NCI-H2107 treated with DMSO at 0.1 percent for 48 hours (cell line): ENCODE measurements around the gene PRIMPOL.
"Not testable (repeated sequence)": the region's sequence is repeated elsewhere in the genome, so short reads cannot be mapped to it uniquely, and the experiment has no call there.

Experiments
- DNase-seq: peaks from one replicate; lab custom pipeline; 2025; ENCODE audit not compliant: unreplicated experiment; lab: John Stamatoyannopoulos, UW

The PRIMPOL gene

GRCh38 chr4:184636144-184636543 lies 13.4 kb upstream of the PRIMPOL start:
- no peak for DNase-seq

GRCh38 chr4:184636897-184637296 lies 12.6 kb upstream of the PRIMPOL start:
- DNase-seq = no peak

- DNase-seq = no peak
Observed at GRCh38 chr4:184641022-184641421, 8.5 kb upstream of the PRIMPOL start.

GRCh38 chr4:184641451-184641850 lies 8.1 kb upstream of the PRIMPOL start:
- no peak for DNase-seq

- no peak for DNase-seq
Observed at GRCh38 chr4:184643731-184644130, 5.8 kb upstream of the PRIMPOL start.

- peak; percentile 9 for DNase-seq
Observed at GRCh38 chr4:184644553-184645307, 4.8 kb upstream of the PRIMPOL start.

- no peak for DNase-seq
Observed at GRCh38 chr4:184645904-184646610, 3.5 kb upstream of the PRIMPOL start.

- DNase-seq = no peak
Observed at GRCh38 chr4:184647266-184648053, 2.1 kb upstream of the PRIMPOL start.

GRCh38 chr4:184648054-184648312 lies 1.6 kb upstream of the PRIMPOL start:
- DNase-seq = no peak

- DNase-seq = peak; percentile 15
Observed at GRCh38 chr4:184648313-184649025, 1.1 kb upstream of the PRIMPOL start.

GRCh38 chr4:184649971-184650855 lies 675 bp downstream of the PRIMPOL start:
- peak; percentile 15 for DNase-seq

- no peak for DNase-seq
Observed at GRCh38 chr4:184651899-184652298, 2.4 kb downstream of the PRIMPOL start.

GRCh38 chr4:184652681-184653080 lies 3.1 kb downstream of the PRIMPOL start:
- not testable (repeated sequence) for DNase-seq

- DNase-seq = no peak
Observed at GRCh38 chr4:184653650-184654049, 4.1 kb downstream of the PRIMPOL start.

- no peak for DNase-seq
Observed at GRCh38 chr4:184655889-184656869, 6.6 kb downstream of the PRIMPOL start.

- DNase-seq = no peak
Observed at GRCh38 chr4:184657144-184657543, 7.6 kb downstream of the PRIMPOL start.

- DNase-seq = not testable (repeated sequence)
Observed at GRCh38 chr4:184657820-184658219, 8.3 kb downstream of the PRIMPOL start.

GRCh38 chr4:184660978-184661377 lies 11.4 kb downstream of the PRIMPOL start:
- DNase-seq = no peak

- DNase-seq = no peak
Observed at GRCh38 chr4:184662236-184662635, 12.7 kb downstream of the PRIMPOL start.
